Hematopoietic multipotent progenitor cell treated with erythropoietin and hydrocortisone succinate and interleukin-3 and kit ligand, for 6 days (in vitro differentiated cells): Measurements from ENCODE around the gene SLC35G6.

ENCODE experiments used
- DNase-seq: peaks from one replicate; pipeline ENCODE4 v3.0.0-alpha.2; 2015

SLC35G6 gene

GRCh38 chr17:7508846-7509245, 27.6 kb downstream of the SLC35G6 start:
- no peak for DNase-seq

- DNase-seq, result no peak
Measured at GRCh38 chr17:7509937-7510336, 28.7 kb downstream of the SLC35G6 start.

- no peak for DNase-seq
Measured at GRCh38 chr17:7511108-7511507, 29.9 kb downstream of the SLC35G6 start.

GRCh38 chr17:7512105-7512504, 30.9 kb downstream of the SLC35G6 start:
- no peak for DNase-seq

- DNase-seq, result no peak
Measured at GRCh38 chr17:7512824-7513540, 31.7 kb downstream of the SLC35G6 start.

- DNase-seq, result no peak
Measured at GRCh38 chr17:7513850-7514419, 32.7 kb downstream of the SLC35G6 start.

- peak; percentile 27 for DNase-seq
Measured at GRCh38 chr17:7515911-7516610, 34.8 kb downstream of the SLC35G6 start.

GRCh38 chr17:7523033-7523432, 41.8 kb downstream of the SLC35G6 start:
- DNase-seq, result peak; percentile 76

GRCh38 chr17:7528842-7529241, 47.6 kb downstream of the SLC35G6 start:
- no peak for DNase-seq

- no peak for DNase-seq
Measured at GRCh38 chr17:7530023-7530900, 49.0 kb downstream of the SLC35G6 start.
